LHCN-M2 (cell line): ENCODE data around the gene TTC16. TPM values are rescaled to one million over a fixed set of nuclear protein-coding genes. Genes with fewer than 3 reads are reported as not detected.

Experiments used
- DNase-seq: peaks from one replicate; pipeline ENCODE4 v3.0.0-alpha.2; 2012; ENCODE audit warnings: low read depth
- total RNA-seq: library from RNA; depleted of rRNA; stranded (reverse); fragments of >200 nt; gene quantifications from 2 replicates; pipeline ENCODE4 v1.2.3, GENCODE V29; 2014

TTC16 gene
- total RNA-seq, 1 experiment from 2014 or later, result not detected

- DNase-seq, result no peak
These were observed 1.9 kb downstream of the TTC16 start for GRCh38 chr9:127717766-127718165.

- DNase-seq, result no peak
These were observed 4.4 kb downstream of the TTC16 start for GRCh38 chr9:127720031-127720864.

- DNase-seq, result no peak
These were observed 5.0 kb downstream of the TTC16 start for GRCh38 chr9:127720865-127721227.

GRCh38 chr9:127721391-127721821 is 5.5 kb downstream of the TTC16 start:
- no peak for DNase-seq

GRCh38 chr9:127722055-127722745 is 6.3 kb downstream of the TTC16 start:
- DNase-seq, result no peak

GRCh38 chr9:127723013-127723412 is 7.1 kb downstream of the TTC16 start:
- no peak for DNase-seq

GRCh38 chr9:127723444-127723843 is 7.6 kb downstream of the TTC16 start:
- peak; percentile 59 for DNase-seq

GRCh38 chr9:127724012-127724411 is 8.1 kb downstream of the TTC16 start:
- DNase-seq, result no peak

GRCh38 chr9:127726871-127727270 is 11.0 kb downstream of the TTC16 start:
- DNase-seq, result no peak

GRCh38 chr9:127728808-127729207 is 12.9 kb downstream of the TTC16 start:
- DNase-seq, result no peak

GRCh38 chr9:127729522-127730256 is 13.8 kb downstream of the TTC16 start:
- no peak for DNase-seq

- DNase-seq, result no peak
These were observed 14.4 kb downstream of the TTC16 start for GRCh38 chr9:127730262-127730661.

- DNase-seq, result no peak
These were observed 15.0 kb downstream of the TTC16 start for GRCh38 chr9:127730799-127731410.

- no peak for DNase-seq
These were observed 16.1 kb downstream of the TTC16 start for GRCh38 chr9:127731938-127732337.

- DNase-seq, result no peak
These were observed 16.6 kb downstream of the TTC16 start for GRCh38 chr9:127732444-127732843.

GRCh38 chr9:127733614-127734013 is 17.7 kb downstream of the TTC16 start:
- no peak for DNase-seq

- DNase-seq, result no peak
These were observed 18.4 kb downstream of the TTC16 start for GRCh38 chr9:127734247-127734746.

- DNase-seq, result peak; percentile 93
These were observed 19.1 kb downstream of the TTC16 start, which contains the start of gene TOR2A for GRCh38 chr9:127734747-127735529. Gene TOR2A, minus strand, starts transcription at chr9:127735294. Its CDS starts 24 bp downstream, at chr9:127735270.

GRCh38 chr9:127735530-127736185 is 19.8 kb downstream of the TTC16 start:
- DNase-seq, result no peak

GRCh38 chr9:127738666-127739065 is 22.8 kb downstream of the TTC16 start:
- DNase-seq, result no peak
